ENCODE measurements around the gene ABCB4.

Gene ABCB4

GRCh38 chr7:87448388-87448787 is 27.1 kb downstream of the ABCB4 start:
- no peak for TF ChIP-seq SIN3A (IDR thresholded peaks at IDR 0.05; ENCODE audit: borderline replicate concordance, insufficient read depth, low read length)
- TF ChIP-seq REST (IDR thresholded peaks at IDR 0.05; ENCODE audit: insufficient read depth in 1 of 2, low read depth in 2 of 2, low read length in 2 of 2), result no peak
- no peak for TF ChIP-seq POLR2AphosphoS5 (IDR thresholded peaks at IDR 0.05; ENCODE audit: low read depth, low read length)
- no peak for TF ChIP-seq FOXP2 (optimal IDR thresholded peaks at IDR 0.05; ENCODE audit: borderline replicate concordance, extremely low read depth, extremely low read length, insufficient read depth)
- TF ChIP-seq TAF1 (IDR thresholded peaks at IDR 0.05; ENCODE audit: borderline replicate concordance, insufficient read depth, low read length), result no peak

- no peak for TF ChIP-seq REST (IDR thresholded peaks at IDR 0.05; ENCODE audit: insufficient read depth in 1 of 2, low read depth in 2 of 2, low read length in 2 of 2)
- no peak for TF ChIP-seq SIN3A (IDR thresholded peaks at IDR 0.05; ENCODE audit: borderline replicate concordance, insufficient read depth, low read length)
- no peak for TF ChIP-seq POLR2AphosphoS5 (IDR thresholded peaks at IDR 0.05; ENCODE audit: low read depth, low read length)
- no peak for TF ChIP-seq TAF1 (IDR thresholded peaks at IDR 0.05; ENCODE audit: borderline replicate concordance, insufficient read depth, low read length)
- no peak for TF ChIP-seq FOXP2 (optimal IDR thresholded peaks at IDR 0.05; ENCODE audit: borderline replicate concordance, extremely low read depth, extremely low read length, insufficient read depth)
Measured at GRCh38 chr7:87447116-87447635, 28.3 kb downstream of the ABCB4 start.

- no peak for TF ChIP-seq REST (IDR thresholded peaks at IDR 0.05; ENCODE audit: insufficient read depth in 1 of 2, low read depth in 2 of 2, low read length in 2 of 2)
- TF ChIP-seq FOXP2 (optimal IDR thresholded peaks at IDR 0.05; ENCODE audit: borderline replicate concordance, extremely low read depth, extremely low read length, insufficient read depth), result no peak
- no peak for TF ChIP-seq TAF1 (IDR thresholded peaks at IDR 0.05; ENCODE audit: borderline replicate concordance, insufficient read depth, low read length)
- no peak for TF ChIP-seq SIN3A (IDR thresholded peaks at IDR 0.05; ENCODE audit: borderline replicate concordance, insufficient read depth, low read length)
- TF ChIP-seq POLR2AphosphoS5 (IDR thresholded peaks at IDR 0.05; ENCODE audit: low read depth, low read length), result no peak
Measured at GRCh38 chr7:87445897-87446296, 29.6 kb downstream of the ABCB4 start.

- TF ChIP-seq TAF1 (IDR thresholded peaks at IDR 0.05; ENCODE audit: borderline replicate concordance, insufficient read depth, low read length) (no peak), REST (IDR thresholded peaks at IDR 0.05; ENCODE audit: insufficient read depth in 1 of 2, low read depth in 2 of 2, low read length in 2 of 2) (no peak), POLR2AphosphoS5 (IDR thresholded peaks at IDR 0.05; ENCODE audit: low read depth, low read length) (no peak), FOXP2 (optimal IDR thresholded peaks at IDR 0.05; ENCODE audit: borderline replicate concordance, extremely low read depth, extremely low read length, insufficient read depth) (no peak), SIN3A (IDR thresholded peaks at IDR 0.05; ENCODE audit: borderline replicate concordance, insufficient read depth, low read length) (no peak)
Measured at GRCh38 chr7:87435546-87435945, 39.9 kb downstream of the ABCB4 start.

GRCh38 chr7:87432536-87432935 is 42.9 kb downstream of the ABCB4 start:
- no peak for TF ChIP-seq TAF1 (IDR thresholded peaks at IDR 0.05; ENCODE audit: borderline replicate concordance, insufficient read depth, low read length)

Measured in PFSK-1 (cell line).